ENCODE measurements around the gene OR13D1. TPM values are rescaled to one million over a fixed set of nuclear protein-coding genes. Genes with fewer than 3 reads are reported as not detected.

The OR13D1 gene, protein sequence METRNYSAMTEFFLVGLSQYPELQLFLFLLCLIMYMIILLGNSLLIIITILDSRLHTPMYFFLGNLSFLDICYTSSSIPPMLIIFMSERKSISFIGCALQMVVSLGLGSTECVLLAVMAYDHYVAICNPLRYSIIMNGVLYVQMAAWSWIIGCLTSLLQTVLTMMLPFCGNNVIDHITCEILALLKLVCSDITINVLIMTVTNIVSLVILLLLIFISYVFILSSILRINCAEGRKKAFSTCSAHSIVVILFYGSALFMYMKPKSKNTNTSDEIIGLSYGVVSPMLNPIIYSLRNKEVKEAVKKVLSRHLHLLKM
- not detected in 2 replicates for polyA plus RNA-seq (2012; rRNA removed)
- not detected in 2 replicates for polyA plus RNA-seq (2012; cell fraction: cytosol; rRNA removed)
- polyA plus RNA-seq (2012; cell fraction: nucleus; rRNA removed): not detected in 2 replicates

DNA sequence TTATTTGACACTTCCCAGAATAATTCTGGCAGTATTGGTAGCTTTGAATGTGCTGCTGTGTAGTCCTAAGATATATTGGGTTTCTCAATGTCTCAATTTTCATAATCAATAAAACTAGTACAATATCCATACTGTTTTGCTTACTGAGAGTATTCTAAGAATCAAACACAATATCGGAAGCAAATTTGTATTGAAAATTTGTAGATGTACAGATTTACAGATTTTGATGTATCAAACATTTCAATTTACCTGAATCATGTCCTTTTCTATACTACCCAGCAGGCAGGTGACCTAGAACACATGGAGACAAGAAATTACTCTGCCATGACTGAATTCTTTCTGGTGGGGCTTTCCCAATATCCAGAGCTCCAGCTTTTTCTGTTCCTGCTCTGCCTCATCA is at the start of gene OR13D1:
OR13D1 (plus strand) TSS at position 301 of the 400 bp plus-strand sequence; CDS start at position 301, 0 bp downstream.
- no peak within 1 kb of the TSS for H3K4me3 ChIP-seq (ENCODE audit: low read depth in 2 of 2, low read length in 1 of 2)
- no peaks in the 10 kb centered on the region for H3K4me1 ChIP-seq (ENCODE audit: control insufficient read depth in 1 of 2, insufficient read depth in 2 of 2, low read depth in 1 of 2, low read length in 1 of 2)
- no peak within 1 kb of the TSS for H3K27ac ChIP-seq (ENCODE audit: low read depth in 2 of 2, low read length in 1 of 2)
- ChIA-PET POLR2A (no interaction called here), CTCF (no interaction called here)
- H2AFZ ChIP-seq (ENCODE audit: low read depth): no peak within 1 kb of the TSS
- no peaks in the 10 kb centered on the region for H4K20me1 ChIP-seq (ENCODE audit: insufficient read depth)
- no peaks in the 10 kb centered on the region for H3K36me3 ChIP-seq (replicated peaks in 1 of 2; ENCODE audit: control insufficient read depth in 1 of 2, insufficient read depth in 2 of 2, low read length in 1 of 2)
- no peaks in the 10 kb centered on the region for H3K9me2 ChIP-seq
- DNase-seq: no peak
- TF ChIP-seq TCF12 (IDR thresholded peaks at IDR 0.05) (no peak), RFX5 (IDR thresholded peaks at IDR 0.05; ENCODE audit: low read length) (no peak), MEF2A (IDR thresholded peaks at IDR 0.05; ENCODE audit: borderline replicate concordance, low read depth) (no peak), POLR2AphosphoS5 (IDR thresholded peaks at IDR 0.05; ENCODE audit: low read depth, low read length) (no peak), RXRA (IDR thresholded peaks at IDR 0.05; ENCODE audit: borderline replicate concordance, low read depth) (no peak), FOXJ3 (CRISPR knock-in tag; IDR thresholded peaks at IDR 0.05) (no peak), SIN3A (IDR thresholded peaks at IDR 0.05; ENCODE audit: borderline replicate concordance, low read depth, low read length) (no peak), JUND (IDR thresholded peaks at IDR 0.05) (no peak), FOSL2 (IDR thresholded peaks at IDR 0.05; ENCODE audit: borderline replicate concordance, low read depth) (no peak)
- TF ChIP-seq, protein P1, sequence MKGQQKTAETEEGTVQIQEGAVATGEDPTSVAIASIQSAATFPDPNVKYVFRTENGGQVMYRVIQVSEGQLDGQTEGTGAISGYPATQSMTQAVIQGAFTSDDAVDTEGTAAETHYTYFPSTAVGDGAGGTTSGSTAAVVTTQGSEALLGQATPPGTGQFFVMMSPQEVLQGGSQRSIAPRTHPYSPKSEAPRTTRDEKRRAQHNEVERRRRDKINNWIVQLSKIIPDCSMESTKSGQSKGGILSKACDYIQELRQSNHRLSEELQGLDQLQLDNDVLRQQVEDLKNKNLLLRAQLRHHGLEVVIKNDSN (IDR thresholded peaks at IDR 0.05; ENCODE audit: borderline replicate concordance, low read depth): no peak
- TF ChIP-seq, protein P2, sequence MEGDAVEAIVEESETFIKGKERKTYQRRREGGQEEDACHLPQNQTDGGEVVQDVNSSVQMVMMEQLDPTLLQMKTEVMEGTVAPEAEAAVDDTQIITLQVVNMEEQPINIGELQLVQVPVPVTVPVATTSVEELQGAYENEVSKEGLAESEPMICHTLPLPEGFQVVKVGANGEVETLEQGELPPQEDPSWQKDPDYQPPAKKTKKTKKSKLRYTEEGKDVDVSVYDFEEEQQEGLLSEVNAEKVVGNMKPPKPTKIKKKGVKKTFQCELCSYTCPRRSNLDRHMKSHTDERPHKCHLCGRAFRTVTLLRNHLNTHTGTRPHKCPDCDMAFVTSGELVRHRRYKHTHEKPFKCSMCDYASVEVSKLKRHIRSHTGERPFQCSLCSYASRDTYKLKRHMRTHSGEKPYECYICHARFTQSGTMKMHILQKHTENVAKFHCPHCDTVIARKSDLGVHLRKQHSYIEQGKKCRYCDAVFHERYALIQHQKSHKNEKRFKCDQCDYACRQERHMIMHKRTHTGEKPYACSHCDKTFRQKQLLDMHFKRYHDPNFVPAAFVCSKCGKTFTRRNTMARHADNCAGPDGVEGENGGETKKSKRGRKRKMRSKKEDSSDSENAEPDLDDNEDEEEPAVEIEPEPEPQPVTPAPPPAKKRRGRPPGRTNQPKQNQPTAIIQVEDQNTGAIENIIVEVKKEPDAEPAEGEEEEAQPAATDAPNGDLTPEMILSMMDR (IDR thresholded peaks at IDR 0.05): no peak
- H3K9ac ChIP-seq: no peak within 1 kb of the TSS
- WGBS (ENCODE audit: low lambda C conversion rate): 33% methylated on average over 1 of the region's 1 CpG
- no peaks in the 10 kb centered on the region for H3F3A ChIP-seq (replicated peaks; ENCODE audit: insufficient read depth)
- no peaks in the 10 kb centered on the region for H3K79me2 ChIP-seq (ENCODE audit: insufficient read depth)
- no peak within 1 kb of the TSS for H3K4me2 ChIP-seq
- no peaks in the 10 kb centered on the region for H3K9me3 ChIP-seq
- no peaks in the 10 kb centered on the region for H3K27me3 ChIP-seq (ENCODE audit: insufficient read depth)

DNA sequence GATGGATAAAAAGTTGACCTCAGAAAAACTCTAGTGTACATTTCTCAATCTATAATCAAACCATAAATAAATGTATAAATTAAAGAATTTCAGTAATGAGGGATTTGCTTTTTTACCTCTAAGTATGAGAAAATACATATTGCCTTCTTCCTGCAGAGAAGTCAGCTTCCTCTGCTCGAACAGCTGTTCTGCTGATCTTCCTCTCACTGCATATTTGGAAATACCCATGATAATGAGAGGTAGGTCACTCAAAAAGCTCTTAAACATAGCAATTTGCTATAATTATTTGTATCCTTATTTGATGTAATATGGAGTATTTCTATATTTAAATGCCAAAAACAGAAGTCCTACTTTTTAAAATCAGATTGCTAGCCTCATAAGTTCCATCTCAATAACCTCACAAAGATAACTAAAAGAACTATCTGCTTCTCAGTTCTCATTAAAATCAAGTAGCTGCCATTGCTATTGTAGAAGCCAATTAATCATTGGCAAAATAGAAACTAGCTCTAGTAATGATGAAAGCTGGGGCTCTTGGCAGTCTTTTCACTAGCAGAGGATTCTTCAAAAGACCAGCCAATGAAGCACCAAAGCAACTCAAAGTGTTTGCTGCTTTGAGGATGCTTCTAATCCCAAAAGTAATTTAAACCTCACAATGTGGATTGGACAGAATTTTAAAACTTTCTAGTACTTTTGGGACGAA is 35.7 kb upstream of the OR13D1 start:
- Histone ChIP-seq H3K9ac (no peak overlapping the region), H3K4me1 (ENCODE audit: control insufficient read depth in 1 of 2, insufficient read depth in 2 of 2, low read depth in 1 of 2, low read length in 1 of 2) (no peaks in the 10 kb centered on the region), H3K27me3 (ENCODE audit: insufficient read depth) (no peaks in the 10 kb centered on the region; the same call in 1 of the 2 replicates), H3K4me2 (no peak overlapping the region), H4K20me1 (ENCODE audit: insufficient read depth) (no peaks in the 10 kb centered on the region), H3K79me2 (ENCODE audit: insufficient read depth) (no peaks in the 10 kb centered on the region), H3K9me3 (no peaks in the 10 kb centered on the region), H3K9me2 (no peaks in the 10 kb centered on the region), H3K4me3 (ENCODE audit: low read depth in 2 of 2, low read length in 1 of 2) (no peak overlapping the region), H3K36me3 (replicated peaks in 1 of 2; ENCODE audit: control insufficient read depth in 1 of 2, insufficient read depth in 2 of 2, low read length in 1 of 2) (no peaks in the 10 kb centered on the region), H3K27ac (ENCODE audit: low read depth in 2 of 2, low read length in 1 of 2) (no peak overlapping the region), H2AFZ (ENCODE audit: low read depth) (no peak overlapping the region), H3F3A (replicated peaks; ENCODE audit: insufficient read depth) (no peaks in the 10 kb centered on the region)
- POLR2A ChIA-PET: no interaction called here
- DNase-seq: no peak
- 3% methylated on average over 2 of the region's 2 CpGs for WGBS (ENCODE audit: low lambda C conversion rate)
- CTCF ChIA-PET: no interaction called here
- TF ChIP-seq RCOR1 (IDR thresholded peaks at IDR 0.05; ENCODE audit: low read length) (no peak), EZH2phosphoT487 (IDR thresholded peaks at IDR 0.05; ENCODE audit: borderline replicate concordance, low read depth) (no peak), SIN3A (IDR thresholded peaks at IDR 0.05; ENCODE audit: borderline replicate concordance, low read depth, low read length) (no peak), FOXM1 (IDR thresholded peaks at IDR 0.05; ENCODE audit: low read depth) (no peak), TCF12 (IDR thresholded peaks at IDR 0.05) (no peak), NFIC (IDR thresholded peaks at IDR 0.05; ENCODE audit: borderline replicate concordance) (no peak), GABPA (IDR thresholded peaks at IDR 0.05; ENCODE audit: low read depth) (no peak), GATA2 (CRISPR knock-in tag; IDR thresholded peaks at IDR 0.05) (no peak), FOXJ3 (CRISPR knock-in tag; IDR thresholded peaks at IDR 0.05) (no peak), YY1 (IDR thresholded peaks at IDR 0.05; ENCODE audit: low read depth) (no peak), POLR2AphosphoS5 (IDR thresholded peaks at IDR 0.05; ENCODE audit: low read depth, low read length) (no peak)
- TF ChIP-seq, protein P3, sequence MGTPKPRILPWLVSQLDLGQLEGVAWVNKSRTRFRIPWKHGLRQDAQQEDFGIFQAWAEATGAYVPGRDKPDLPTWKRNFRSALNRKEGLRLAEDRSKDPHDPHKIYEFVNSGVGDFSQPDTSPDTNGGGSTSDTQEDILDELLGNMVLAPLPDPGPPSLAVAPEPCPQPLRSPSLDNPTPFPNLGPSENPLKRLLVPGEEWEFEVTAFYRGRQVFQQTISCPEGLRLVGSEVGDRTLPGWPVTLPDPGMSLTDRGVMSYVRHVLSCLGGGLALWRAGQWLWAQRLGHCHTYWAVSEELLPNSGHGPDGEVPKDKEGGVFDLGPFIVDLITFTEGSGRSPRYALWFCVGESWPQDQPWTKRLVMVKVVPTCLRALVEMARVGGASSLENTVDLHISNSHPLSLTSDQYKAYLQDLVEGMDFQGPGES (IDR thresholded peaks at IDR 0.05; ENCODE audit: low read depth, low read length): no peak
- TF ChIP-seq, protein P4, sequence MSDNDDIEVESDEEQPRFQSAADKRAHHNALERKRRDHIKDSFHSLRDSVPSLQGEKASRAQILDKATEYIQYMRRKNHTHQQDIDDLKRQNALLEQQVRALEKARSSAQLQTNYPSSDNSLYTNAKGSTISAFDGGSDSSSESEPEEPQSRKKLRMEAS (IDR thresholded peaks at IDR 0.05; ENCODE audit: low read depth): no peak
- TF ChIP-seq, protein P5, sequence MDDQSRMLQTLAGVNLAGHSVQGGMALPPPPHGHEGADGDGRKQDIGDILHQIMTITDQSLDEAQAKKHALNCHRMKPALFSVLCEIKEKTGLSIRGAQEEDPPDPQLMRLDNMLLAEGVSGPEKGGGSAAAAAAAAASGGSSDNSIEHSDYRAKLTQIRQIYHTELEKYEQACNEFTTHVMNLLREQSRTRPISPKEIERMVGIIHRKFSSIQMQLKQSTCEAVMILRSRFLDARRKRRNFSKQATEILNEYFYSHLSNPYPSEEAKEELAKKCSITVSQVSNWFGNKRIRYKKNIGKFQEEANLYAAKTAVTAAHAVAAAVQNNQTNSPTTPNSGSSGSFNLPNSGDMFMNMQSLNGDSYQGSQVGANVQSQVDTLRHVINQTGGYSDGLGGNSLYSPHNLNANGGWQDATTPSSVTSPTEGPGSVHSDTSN (IDR thresholded peaks at IDR 0.05): no peak

Measured in SK-N-SH (cell line).